Measurements from ENCODE around the gene TSPAN33. TPM values are rescaled to one million over a fixed set of nuclear protein-coding genes. Genes with fewer than 3 reads are reported as not detected.
A peak's percentile ranks its signal among the peaks of the same experiment; 100 is the strongest.
"Not testable (repeated sequence)": the region's sequence is repeated elsewhere in the genome, so short reads cannot be mapped to it uniquely, and the experiment has no call there.

The TSPAN33 gene
- total RNA-seq, 1 experiment from 2014 or later: 43.6 TPM

GRCh38 chr7:129215691-129216090, 71.2 kb downstream of the TSPAN33 start:
- in situ Hi-C loops (cut with HindIII; ENCODE audit: low pct_unique_long_range_greater_than_20kb, low sequenced_read_pairs): not testable (repeated sequence)

GRCh38 chr7:129216101-129216715, 71.7 kb downstream of the TSPAN33 start:
- in situ Hi-C loops (cut with HindIII; ENCODE audit: low pct_unique_long_range_greater_than_20kb, low sequenced_read_pairs); DNase-seq (ENCODE audit: low read depth, low spot score): not testable (repeated sequence)

More at GRCh38 chr7:129215691-129216090, 71.2 kb downstream of the TSPAN33 start:
- DNase-seq (ENCODE audit: low read depth, low spot score): not testable (repeated sequence)

- in situ Hi-C loops (cut with HindIII; ENCODE audit: low pct_unique_long_range_greater_than_20kb, low sequenced_read_pairs); DNase-seq (ENCODE audit: low read depth, low spot score): not testable (repeated sequence)
These were observed 72.4 kb downstream of the TSPAN33 start for GRCh38 chr7:129216821-129217416.

GRCh38 chr7:129218514-129219062, 74.1 kb downstream of the TSPAN33 start:
- peak; percentile 96 for DNase-seq (ENCODE audit: low read depth, low spot score)
- in situ Hi-C loops (cut with HindIII; ENCODE audit: low pct_unique_long_range_greater_than_20kb, low sequenced_read_pairs): no loop called here

GRCh38 chr7:129219166-129219565, 74.7 kb downstream of the TSPAN33 start:
- in situ Hi-C loops (cut with HindIII; ENCODE audit: low pct_unique_long_range_greater_than_20kb, low sequenced_read_pairs); DNase-seq (ENCODE audit: low read depth, low spot score): not testable (repeated sequence)

Small RNAs within 50 kb of the gene (small RNA-seq; reads per million reads assigned to genes)
- gene RNY1P11: 0 to 0.10 reads per million in 2 experiments

Other genes starting within 250 kb of the TSPAN33 start
- 0.03 and 0.13 TPM in 2 replicates for gene KCP, start 234.0 kb upstream of the TSPAN33 start, total RNA-seq (2014; rRNA removed; shearing (Covaris generic))
- 6.3 and 6.9 TPM in 2 replicates for gene IRF5, start 206.8 kb upstream of the TSPAN33 start, total RNA-seq (2014; rRNA removed; shearing (Covaris generic))
- 77.4 and 79.9 TPM in 2 replicates for gene TNPO3, start 89.6 kb upstream of the TSPAN33 start, total RNA-seq (2014; rRNA removed; shearing (Covaris generic))
- 25.8 and 29.6 TPM in 2 replicates for gene SMO, start 43.9 kb downstream of the TSPAN33 start, total RNA-seq (2014; rRNA removed; shearing (Covaris generic))
- gene AHCYL2, start 80.3 kb downstream of the TSPAN33 start, total RNA-seq (2014; rRNA removed; shearing (Covaris generic)): 30.1 and 36.6 TPM in 2 replicates